HepG2 (cell line): ENCODE data around the gene KIAA1614. TPM values are rescaled to one million over a fixed set of nuclear protein-coding genes. Genes with fewer than 3 reads are reported as not detected.

Experiments
- ATAC-seq: fragments of 200-7000 bp; cut with Tn5 transposase; 3 replicates; pipeline ENCODE4 v1.9.1; 2020; ENCODE audit warnings: mild to moderate bottlenecking, moderate library complexity
- BruUV-seq: library from RNA; stranded (reverse); fragments of 400-500 nt; replicated peaks from 2 replicates; lab custom pipeline; 2021; lab: Mats Ljungman, UMichigan
- CTCF ChIA-PET: fragments of 300-600 bp; formaldehyde crosslinking; extraction: SDS; loops from one replicate; lab custom pipeline; 2021; ENCODE audit warnings: low total read pairs, inconsistent platforms, low intra/inter-chr PET ratio; lab: Yijun Ruan, JAX
- POLR2A ChIA-PET: fragments of 350-600 bp; sonication (Branson Sonifier 250); formaldehyde crosslinking; loops from one replicate; lab custom pipeline; 2020; ENCODE audit warnings: antibody characterized with exemption, inconsistent platforms; lab: Yijun Ruan, JAX
- DNase-seq: peaks from one replicate; pipeline ENCODE4 v3.0.0-alpha.2; 2015; ENCODE audit warnings: low spot score
- FAIRE-seq: peaks from 3 replicates; lab custom pipeline; 2011; peaks lifted over from hg19 to GRCh38; lab: Jason Lieb, UNC
- H2AFZ ChIP-seq: one replicate; pipeline ENCODE4 v1.6.1; 2011; ENCODE audit warnings: low read length, inconsistent platforms
- H3K27ac ChIP-seq: fragments of 300-600 bp; 3 replicates; pipeline ENCODE4 v1.8.0; 2011; ENCODE audit warnings: mixed run types, mild to moderate bottlenecking, mixed read lengths, low read length, inconsistent platforms; ENCODE audit not compliant: insufficient read depth; ENCODE audit errors: extremely low read length
- H3K27me3 ChIP-seq, 2 experiments: fragments of 200-600 bp in 1 of 2; 2 replicates in 1 of 2; 3 replicates in 1 of 2; pipeline versions ENCODE4 v1.6.0 to v1.8.0; 2011; ENCODE audit warnings: low read length in 2 of 2, mild to moderate bottlenecking in 2 of 2, moderate library complexity in 2 of 2, inconsistent platforms in 1 of 2; ENCODE audit not compliant: insufficient read depth in 2 of 2, control insufficient read depth in 1 of 2
- H3K36me3 ChIP-seq, 2 experiments: fragments of 200-600 bp in 1 of 2; replicated peaks in 1 of 2; 2 replicates in 1 of 2; 3 replicates in 1 of 2; pipeline versions ENCODE4 v1.5.1 to v1.8.0; 2011; ENCODE audit warnings: low read length in 2 of 2, inconsistent platforms in 1 of 2; ENCODE audit not compliant: insufficient read depth in 2 of 2, control insufficient read depth in 1 of 2
- H3K4me1 ChIP-seq: 2 replicates; pipeline ENCODE4 v1.5.1; 2012; ENCODE audit warnings: low read length, inconsistent platforms; ENCODE audit not compliant: insufficient read depth
- H3K4me2 ChIP-seq: 2 replicates; pipeline ENCODE4 v1.6.0; 2011; ENCODE audit warnings: low read depth, low read length, inconsistent platforms
- H3K4me3 ChIP-seq, 3 experiments: fragments of 200-600 bp in 1 of 3; sonication (generic), shearing (Covaris generic) in 1 of 3; replicated peaks in 1 of 3; 2 replicates each; pipeline ENCODE4 v1.5.1; 2011 to 2016; ENCODE audit warnings: low read length in 3 of 3, inconsistent platforms in 2 of 3, low read depth in 2 of 3, mild to moderate bottlenecking in 2 of 3, control low read depth in 1 of 3, mixed read lengths in 1 of 3; ENCODE audit not compliant: insufficient read depth in 1 of 3
- H3K79me2 ChIP-seq: one replicate; pipeline ENCODE4 v1.6.1; 2011; ENCODE audit warnings: low read length, inconsistent platforms; ENCODE audit not compliant: insufficient read depth
- H3K9ac ChIP-seq: 2 replicates; pipeline ENCODE4 v1.6.0; 2011; ENCODE audit warnings: mild to moderate bottlenecking, low read depth, low read length, inconsistent platforms; ENCODE audit not compliant: insufficient read depth
- H3K9me3 ChIP-seq: 2 replicates; pipeline ENCODE4 v1.5.1; 2012; ENCODE audit warnings: mild to moderate bottlenecking, low read length
- H4K20me1 ChIP-seq: 2 replicates; pipeline ENCODE4 v1.6.0; 2011; ENCODE audit warnings: inconsistent platforms, mild to moderate bottlenecking, low read length, moderate library complexity; ENCODE audit not compliant: insufficient read depth
- AGO2 ChIP-seq: fragments of 200-400 bp; formaldehyde crosslinking; optimal IDR thresholded peaks from 2 replicates; pipeline ENCODE3; 2017; ENCODE audit warnings: mild to moderate bottlenecking, low read depth, low read length, moderate library complexity
- CEBPB ChIP-seq: IDR thresholded peaks from 2 replicates; pipeline ENCODE4 v1.6.1; 2011; ENCODE audit warnings: low read depth, low read length, improper control_type of control experiment, borderline replicate concordance
- FIP1L1 ChIP-seq: fragments of 200-400 bp; formaldehyde crosslinking; IDR thresholded peaks from 2 replicates; pipeline ENCODE4 v1.6.1; 2018; ENCODE audit warnings: low read depth, mild to moderate bottlenecking, low read length, moderate library complexity, borderline replicate concordance; ENCODE audit not compliant: insufficient read depth
- KLF12 ChIP-seq: sonication (generic); formaldehyde crosslinking; IDR thresholded peaks from 2 replicates; pipeline ENCODE4 v1.4.0; 2020; ENCODE audit warnings: missing genetic modification reagents, borderline replicate concordance
- MBNL3 ChIP-seq: fragments of 250-450 bp; sonication (Bioruptor Pico); conservative IDR thresholded peaks from 2 replicates; pipeline ENCODE4 v1.8.0; 2022; ENCODE audit warnings: mild to moderate bottlenecking, inconsistent platforms
- MEF2D ChIP-seq: sonication (generic); formaldehyde crosslinking; IDR thresholded peaks from 2 replicates; pipeline ENCODE4 v1.5.1; 2020; ENCODE audit warnings: mild to moderate bottlenecking, missing genetic modification reagents
- NCOA1 ChIP-seq: sonication (generic); formaldehyde crosslinking; IDR thresholded peaks from 2 replicates; pipeline ENCODE4 v1.9.0; 2021; ENCODE audit warnings: missing genetic modification reagents
- SIN3B ChIP-seq: fragments of 150-350 bp; IDR thresholded peaks from 2 replicates; pipeline ENCODE4 v1.6.1; 2014; ENCODE audit warnings: low read length
- ZFAT ChIP-seq: sonication (generic); formaldehyde crosslinking; conservative IDR thresholded peaks from 2 replicates; pipeline ENCODE4 v1.8.1; 2023; ENCODE audit warnings: missing genetic modification reagents, inconsistent platforms
- ZFP82 ChIP-seq: sonication (generic); formaldehyde crosslinking; IDR thresholded peaks from 2 replicates; pipeline ENCODE4 v1.5.1; 2020; ENCODE audit warnings: mild to moderate bottlenecking, missing genetic modification reagents, borderline replicate concordance
- ZNF136 ChIP-seq: sonication (generic); formaldehyde crosslinking; IDR thresholded peaks from 2 replicates; pipeline ENCODE4 v1.8.1; 2022; ENCODE audit warnings: low read depth, mild to moderate bottlenecking, moderate library complexity, missing genetic modification reagents
- ZNF747 ChIP-seq: sonication (generic); formaldehyde crosslinking; IDR thresholded peaks from 2 replicates; pipeline ENCODE4 v1.8.1; 2023; ENCODE audit warnings: missing genetic modification reagents, mild to moderate bottlenecking, borderline replicate concordance
- ZNF768 ChIP-seq: sonication (generic); formaldehyde crosslinking; IDR thresholded peaks from 2 replicates; pipeline ENCODE4 v1.4.0; 2020; ENCODE audit warnings: missing genetic modification reagents
- WGBS: methylation state at CpG from one replicate; pipeline ENCODE4 v1.1.6; 2017; ENCODE audit warnings: low lambda C conversion rate; 5-methylcytosine and 5-hydroxymethylcytosine counted together
- in situ Hi-C: cut with HindIII; loops from 2 replicates; pipeline ENCODE4 v1.10.0; 2017; ENCODE audit warnings: low pct_unique_long_range_greater_than_20kb; ENCODE audit not compliant: extremely low pct_ligation_motif_present
- intact Hi-C: fragments of 100-400 bp; cut with micrococcal nuclease; formaldehyde crosslinking; loops from one replicate; pipeline ENCODE4 v1.10.0; 2022; ENCODE audit not compliant: unreplicated experiment
- polyA plus RNA-seq, 8 experiments: library from polyadenylated mRNA; depleted of rRNA in 3 of 8; stranded (reverse) in 7 of 8; unstranded in 1 of 8; fragments of >200 nt; fragmentation: Illumina TruSeq in 4 of 8; extraction: Trizol in 4 of 8; gene quantifications; 2 replicates each; pipeline versions ENCODE4 v1.2.1 to v1.2.3, GENCODE V29; 2011 to 2016; ENCODE audit warnings: low read depth in 4 of 8, missing spikeins in 1 of 8, mixed read lengths in 1 of 8; ENCODE audit not compliant: insufficient read depth in 1 of 8
- total RNA-seq, 5 experiments: library from RNA; depleted of rRNA; stranded (reverse); fragments of >200 nt; fragmentation: Illumina TruSeq; extraction: Trizol; gene quantifications; 2 replicates each; pipeline ENCODE4 v1.2.3, GENCODE V29; 2016; ENCODE audit warnings: low read depth in 1 of 5
- TF ChIP-seq, protein P1 (sequence below): sonication (generic); formaldehyde crosslinking; IDR thresholded peaks from 2 replicates; pipeline ENCODE4 v1.9.0; 2021; ENCODE audit warnings: missing genetic modification reagents, borderline replicate concordance

Gene KIAA1614
- total and polyA plus RNA-seq, 2 of the 13 experiments (the other 11 are each of a cell fraction or from before 2014, with no cell fraction given) = 0.15 to 0.77 TPM

DNA sequence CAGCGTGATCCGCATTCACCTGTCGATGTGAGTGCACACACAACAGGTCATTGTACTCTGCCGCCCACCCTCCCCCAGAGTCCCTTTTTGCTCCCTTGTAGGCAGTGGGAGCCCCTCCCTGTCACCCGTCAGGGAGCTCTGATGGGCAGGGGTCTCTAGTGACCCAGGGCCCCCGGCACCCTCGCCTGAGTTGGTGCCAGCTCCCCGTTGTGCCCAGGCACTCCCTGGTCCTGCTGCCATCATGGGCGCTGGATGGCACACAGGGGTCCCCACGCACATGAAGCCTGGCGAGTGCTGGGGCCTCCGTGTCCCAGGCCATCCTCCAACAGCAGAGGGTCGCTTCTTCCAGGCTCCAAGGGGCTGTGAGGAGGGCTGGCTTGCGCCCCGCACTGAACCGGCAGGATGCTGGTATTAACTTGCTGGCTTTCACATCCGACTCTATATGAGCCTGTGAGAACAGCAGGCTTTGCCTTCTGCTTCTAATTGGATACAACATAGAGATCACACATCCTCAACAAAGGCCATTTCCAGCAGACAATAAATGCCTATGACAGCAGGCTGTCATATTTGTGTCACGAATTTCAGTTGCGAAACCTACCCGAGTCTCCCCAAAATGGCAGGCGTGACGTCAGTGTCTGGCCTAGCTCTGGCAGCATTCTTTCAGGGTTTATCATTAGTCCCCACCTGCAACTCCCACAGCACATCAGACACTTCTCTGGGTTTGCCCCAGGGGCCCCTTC is 35.4 kb downstream of the KIAA1614 start:
- H3K79me2 ChIP-seq = no peaks in the 10 kb centered on the region
- H3K9ac ChIP-seq = no peak overlapping the region
- no peak overlapping the region for H3K27ac ChIP-seq
- TF ChIP-seq ZNF747 (CRISPR knock-in tag) (no peak), ZNF136 (no peak), AGO2 (peak; percentile 41), CEBPB (peak; percentile 49)
- H3K4me2 ChIP-seq = no peak overlapping the region
- no peak for ATAC-seq
- peaks cover 1 to 7% of the 10 kb centered on the region in 2 experiments; a peak in 1 of 5 replicates for H3K36me3 ChIP-seq
- WGBS = 98% methylated on average over 14 of the region's 22 CpGs
- no peaks in the 10 kb centered on the region for H3K27me3 ChIP-seq
- BruUV-seq = no TSS peak
- CTCF ChIA-PET = no interaction called here
- no peaks in the 10 kb centered on the region for H3K9me3 ChIP-seq
- no peak overlapping the region for H2AFZ ChIP-seq
- H3K4me1 ChIP-seq = peaks cover 6% of the 10 kb centered on the region; the same call in 1 of the 2 replicates
- FAIRE-seq = no peak
- H4K20me1 ChIP-seq = no peaks in the 10 kb centered on the region
- in situ Hi-C loops = no loop called here
- POLR2A ChIA-PET = no interaction called here
- no peak overlapping the region for H3K4me3 ChIP-seq
- intact Hi-C loops = no loop called here
- no peak for DNase-seq

DNA sequence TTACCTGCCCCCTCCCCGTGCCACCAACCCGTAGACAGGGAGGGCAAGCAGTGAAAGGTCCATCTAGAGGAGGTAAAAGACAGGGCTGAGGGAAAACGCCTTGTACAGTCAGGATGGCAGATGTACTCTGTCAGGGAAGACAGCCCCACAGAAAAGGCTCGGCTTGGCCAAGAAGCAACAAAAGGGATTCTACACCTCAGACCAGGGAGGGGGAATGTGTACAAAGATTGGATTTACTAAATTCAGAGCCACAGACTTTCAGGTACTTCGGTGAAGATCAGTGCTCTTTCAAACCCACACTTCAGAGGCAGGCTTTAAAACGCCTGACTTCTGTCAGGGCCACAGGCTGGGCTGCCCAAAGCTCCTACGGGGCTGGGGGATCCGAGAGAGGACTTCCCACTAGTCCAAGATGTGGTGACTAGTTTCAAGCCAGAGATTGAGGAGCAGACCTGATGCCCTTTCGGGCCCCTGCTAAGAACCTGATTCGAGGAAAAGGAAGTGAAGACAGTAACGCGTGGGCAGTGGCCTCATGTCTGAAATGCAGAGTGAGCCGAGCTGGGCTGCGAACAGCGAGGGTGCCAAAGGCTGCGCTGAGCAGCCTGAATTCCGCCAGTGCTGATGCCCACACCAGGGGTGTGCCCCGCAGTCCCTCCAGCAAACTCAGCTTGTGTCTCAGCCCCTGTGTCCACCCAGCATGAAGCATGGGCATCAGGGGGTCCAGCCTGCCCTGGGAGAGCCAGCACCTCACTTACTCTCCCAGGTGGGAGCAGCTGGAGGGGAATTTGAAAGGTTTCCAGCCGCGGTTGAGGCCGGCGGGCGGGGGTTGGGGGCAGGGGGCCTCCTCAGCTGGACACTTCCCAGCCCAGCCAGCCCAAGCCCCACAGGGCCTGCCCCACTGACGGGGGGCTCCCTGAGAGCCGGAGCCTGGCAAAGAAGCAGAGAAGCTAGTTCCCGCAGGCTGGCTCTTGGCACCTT is 36.2 kb downstream of the KIAA1614 start:
- CTCF ChIA-PET = no interaction called here
- no peaks in the 10 kb centered on the region for H3K9me3 ChIP-seq
- intact Hi-C loops (no loop called here), in situ Hi-C loops (no loop called here)
- POLR2A ChIA-PET = no interaction called here
- 89% methylated on average over 23 of the region's 26 CpGs for WGBS
- peaks cover 1 to 7% of the 10 kb centered on the region in 2 experiments; a peak in 1 of 5 replicates for H3K36me3 ChIP-seq
- H3K4me3 ChIP-seq = no peak overlapping the region
- DNase-seq = no peak
- H4K20me1 ChIP-seq = no peaks in the 10 kb centered on the region
- no peaks in the 10 kb centered on the region for H3K79me2 ChIP-seq
- H3K27me3 ChIP-seq = no peaks in the 10 kb centered on the region
- no TSS peak for BruUV-seq
- no peak overlapping the region for H2AFZ ChIP-seq
- no peak for FAIRE-seq
- peaks cover 9% of the 10 kb centered on the region; the same call in 1 of the 2 replicates for H3K4me1 ChIP-seq
- no peak overlapping the region for H3K9ac ChIP-seq
- no peak for ATAC-seq
- H3K27ac ChIP-seq = no peak overlapping the region
- H3K4me2 ChIP-seq = no peak overlapping the region
- TF ChIP-seq, protein P1, sequence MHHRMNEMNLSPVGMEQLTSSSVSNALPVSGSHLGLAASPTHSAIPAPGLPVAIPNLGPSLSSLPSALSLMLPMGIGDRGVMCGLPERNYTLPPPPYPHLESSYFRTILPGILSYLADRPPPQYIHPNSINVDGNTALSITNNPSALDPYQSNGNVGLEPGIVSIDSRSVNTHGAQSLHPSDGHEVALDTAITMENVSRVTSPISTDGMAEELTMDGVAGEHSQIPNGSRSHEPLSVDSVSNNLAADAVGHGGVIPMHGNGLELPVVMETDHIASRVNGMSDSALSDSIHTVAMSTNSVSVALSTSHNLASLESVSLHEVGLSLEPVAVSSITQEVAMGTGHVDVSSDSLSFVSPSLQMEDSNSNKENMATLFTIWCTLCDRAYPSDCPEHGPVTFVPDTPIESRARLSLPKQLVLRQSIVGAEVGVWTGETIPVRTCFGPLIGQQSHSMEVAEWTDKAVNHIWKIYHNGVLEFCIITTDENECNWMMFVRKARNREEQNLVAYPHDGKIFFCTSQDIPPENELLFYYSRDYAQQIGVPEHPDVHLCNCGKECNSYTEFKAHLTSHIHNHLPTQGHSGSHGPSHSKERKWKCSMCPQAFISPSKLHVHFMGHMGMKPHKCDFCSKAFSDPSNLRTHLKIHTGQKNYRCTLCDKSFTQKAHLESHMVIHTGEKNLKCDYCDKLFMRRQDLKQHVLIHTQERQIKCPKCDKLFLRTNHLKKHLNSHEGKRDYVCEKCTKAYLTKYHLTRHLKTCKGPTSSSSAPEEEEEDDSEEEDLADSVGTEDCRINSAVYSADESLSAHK = no peak
- TF ChIP-seq MEF2D (CRISPR knock-in tag) = no peak
- no peak for TF ChIP-seq MBNL3 (CRISPR knock-in tag)
- TF ChIP-seq KLF12 (CRISPR knock-in tag) = no peak
- no peak for TF ChIP-seq ZFP82 (CRISPR knock-in tag)
- TF ChIP-seq FIP1L1 = no peak
- TF ChIP-seq ZNF768 (CRISPR knock-in tag) = no peak
- TF ChIP-seq ZFAT (CRISPR knock-in tag) = no peak
- no peak for TF ChIP-seq SIN3B
- TF ChIP-seq NCOA1 (CRISPR knock-in tag) = no peak
